Activated CD4-positive, alpha-beta T cell treated with anti-CD3 and anti-CD28 coated beads, Interleukin-2, amount 10 ng/mL, durations not matched to agents 24 days and 14 days (primary cell): ENCODE measurements around the gene ZXDB. TPM values are rescaled to one million over a fixed set of nuclear protein-coding genes. Genes with fewer than 3 reads are reported as not detected.
"Not testable (repeated sequence)": the region's sequence is repeated elsewhere in the genome, so short reads cannot be mapped to it uniquely, and the experiment has no call there.

Experiments used
- DNase-seq: peaks from one replicate; pipeline ENCODE4 v3.0.0; 2022
- H3K27ac Mint-ChIP-seq: one replicate; pipeline ENCODE4 v1.8.0; 2022; ENCODE audit warnings: mild to moderate bottlenecking, mixed read lengths
- H3K27me3 Mint-ChIP-seq: one replicate; pipeline ENCODE4 v1.8.0; 2022; ENCODE audit warnings: mixed read lengths
- H3K36me3 Mint-ChIP-seq: one replicate; pipeline ENCODE4 v1.8.0; 2022; ENCODE audit warnings: low read depth, mild to moderate bottlenecking, mixed read lengths
- H3K4me1 Mint-ChIP-seq: one replicate; pipeline ENCODE4 v1.8.0; 2021; ENCODE audit warnings: mixed read lengths
- H3K4me3 Mint-ChIP-seq: one replicate; pipeline ENCODE4 v1.8.0; 2022; ENCODE audit warnings: mild to moderate bottlenecking, moderate library complexity, mixed read lengths
- H3K9me3 Mint-ChIP-seq: one replicate; pipeline ENCODE4 v1.8.0; 2021; ENCODE audit warnings: mixed read lengths
- intact Hi-C: fragments of 100-400 bp; cut with micrococcal nuclease; formaldehyde crosslinking; loops from one replicate; pipeline ENCODE4 v1.15.1; 2023
- total RNA-seq: library from RNA; stranded (reverse); gene quantifications from 2 replicates; pipeline ENCODE4 v1.2.3, GENCODE V29; 2022

The ZXDB gene
- total RNA-seq, 1 donor from 2014 or later = 6.1 TPM

- Mint-ChIP-seq H3K4me1 (no peaks in the 10 kb centered on the region), H3K27ac (no peak overlapping the region), H3K27me3 (no peaks in the 10 kb centered on the region), H3K36me3 (no peaks in the 10 kb centered on the region), H3K9me3 (no peaks in the 10 kb centered on the region), H3K4me3 (no peak overlapping the region)
- intact Hi-C loops = no loop called here
- no peak for DNase-seq
Measured at GRCh38 chrX:57607295-57608187, 15.7 kb downstream of the ZXDB start.

- H3K27me3 Mint-ChIP-seq, intact Hi-C loops, H3K9me3 Mint-ChIP-seq, H3K4me3 Mint-ChIP-seq, DNase-seq, H3K36me3 Mint-ChIP-seq, H3K27ac Mint-ChIP-seq, H3K4me1 Mint-ChIP-seq: not testable (repeated sequence)
Measured at GRCh38 chrX:57613351-57613750, 21.5 kb downstream of the ZXDB start.

DNA sequence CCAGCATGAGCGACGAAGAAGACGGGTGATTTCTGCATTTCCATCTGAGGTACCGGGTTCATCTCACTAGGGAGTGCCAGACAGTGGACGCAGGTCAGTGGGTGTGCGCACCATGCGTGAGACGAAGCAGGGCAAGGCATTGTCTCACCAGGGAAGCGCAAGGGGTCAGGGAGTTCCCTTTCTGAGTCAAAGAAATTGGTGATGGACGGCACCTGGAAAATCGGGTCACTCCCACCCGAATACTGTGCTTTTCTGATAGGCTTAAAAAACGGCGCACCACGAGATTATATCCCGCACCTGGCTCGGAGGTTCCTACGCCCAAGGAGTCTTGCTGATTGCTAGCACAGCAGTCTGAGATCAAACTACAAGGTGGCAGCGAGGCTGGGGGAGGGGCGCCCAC lies 37.6 kb downstream of the ZXDB start:
- intact Hi-C loops, H3K4me3 Mint-ChIP-seq, H3K36me3 Mint-ChIP-seq, DNase-seq, H3K4me1 Mint-ChIP-seq, H3K27ac Mint-ChIP-seq, H3K27me3 Mint-ChIP-seq: not testable (repeated sequence)
- peaks cover 17% of the 10 kb centered on the region for H3K9me3 Mint-ChIP-seq

GRCh38 chrX:57640674-57641016 lies 48.8 kb downstream of the ZXDB start:
- Mint-ChIP-seq H3K4me1 (no peaks in the 10 kb centered on the region), H3K27ac (no peak overlapping the region), H3K4me3 (no peak overlapping the region), H3K36me3 (no peaks in the 10 kb centered on the region), H3K9me3 (peaks cover 8% of the 10 kb centered on the region), H3K27me3 (no peaks in the 10 kb centered on the region)
- DNase-seq = no peak
- intact Hi-C loops = no loop called here

DNA sequence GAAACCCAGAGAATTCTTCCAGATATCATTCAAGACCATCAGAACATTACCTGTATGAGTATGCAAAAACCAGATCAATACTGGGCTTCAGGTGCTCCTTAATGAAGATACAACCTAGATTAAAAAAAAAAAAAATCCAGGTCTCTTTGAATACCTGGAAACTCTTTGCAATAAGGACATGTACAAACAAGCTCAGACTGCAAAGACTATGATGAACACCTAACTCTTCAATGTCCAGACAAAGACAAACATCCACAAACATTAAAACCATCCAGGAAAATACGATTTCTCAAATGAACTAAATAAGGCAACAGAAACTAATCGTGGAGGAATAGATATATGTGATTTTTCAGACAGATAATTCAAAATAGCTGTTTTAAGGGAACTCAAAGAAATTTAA lies 49.5 kb downstream of the ZXDB start:
- Mint-ChIP-seq H3K4me1 (no peaks in the 10 kb centered on the region), H3K9me3 (peaks cover 4% of the 10 kb centered on the region), H3K27me3 (no peaks in the 10 kb centered on the region)

DNA sequence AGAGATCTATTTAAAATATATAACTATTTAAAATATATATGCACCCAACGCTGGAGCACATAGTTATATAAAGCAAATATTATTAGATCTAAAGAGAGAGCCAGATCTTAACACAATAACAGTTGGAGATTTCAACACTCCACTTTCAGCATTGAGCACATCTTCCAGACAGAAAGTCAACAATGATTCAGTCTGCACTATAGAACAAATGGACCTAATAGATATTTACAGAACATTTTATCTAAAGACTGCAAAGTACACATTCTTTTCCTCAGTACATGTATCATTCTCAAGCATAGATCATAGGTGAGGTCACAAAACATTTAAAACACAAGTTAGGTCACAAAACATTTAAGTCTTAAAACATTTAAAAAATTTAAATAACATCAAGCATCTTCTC lies 51.9 kb downstream of the ZXDB start:
- intact Hi-C loops = no loop called here
- no peaks in the 10 kb centered on the region for H3K27me3 Mint-ChIP-seq
- DNase-seq = no peak
- no peak overlapping the region for H3K4me3 Mint-ChIP-seq
- H3K36me3 Mint-ChIP-seq = no peaks in the 10 kb centered on the region
- no peak overlapping the region for H3K27ac Mint-ChIP-seq
- no peaks in the 10 kb centered on the region for H3K4me1 Mint-ChIP-seq
- no peaks in the 10 kb centered on the region for H3K9me3 Mint-ChIP-seq

More for the DNA sequence above, 49.5 kb downstream of the ZXDB start:
- Mint-ChIP-seq H3K4me3 (no peak overlapping the region), H3K36me3 (no peaks in the 10 kb centered on the region), H3K27ac (no peak overlapping the region)
- DNase-seq = no peak
- intact Hi-C loops = no loop called here

GRCh38 chrX:57647020-57647419 lies 55.2 kb downstream of the ZXDB start:
- intact Hi-C loops = no loop called here
- no peaks in the 10 kb centered on the region for H3K9me3 Mint-ChIP-seq
- no peaks in the 10 kb centered on the region for H3K36me3 Mint-ChIP-seq
- DNase-seq = no peak
- H3K27me3 Mint-ChIP-seq = no peaks in the 10 kb centered on the region
- H3K4me3 Mint-ChIP-seq = no peak overlapping the region
- no peaks in the 10 kb centered on the region for H3K4me1 Mint-ChIP-seq
- no peak overlapping the region for H3K27ac Mint-ChIP-seq

Other genes with a start within 250 kb of the ZXDB start
- gene NLRP2B, start 88.2 kb downstream of the ZXDB start, total RNA-seq = not detected in 2 replicates